Activated CD8-positive, alpha-beta memory T cell treated with anti-CD3 and anti-CD28 coated beads, Interleukin-2, amount 10 ng/mL, durations not matched to agents 7 days and 5 days (primary cell): ENCODE data around the gene USP51. TPM values are rescaled to one million over a fixed set of nuclear protein-coding genes. Genes with fewer than 3 reads are reported as not detected.
"Not testable (repeated sequence)": the region's sequence is repeated elsewhere in the genome, so short reads cannot be mapped to it uniquely, and the experiment has no call there.

Experiments
- ATAC-seq: fragments of 150-1000 bp; cut with Tn5 transposase; one replicate; pipeline ENCODE4 v1.10.0; 2021; ENCODE audit warnings: moderate library complexity
- CTCF ChIA-PET: fragments of 350-600 bp; sonication (Branson Sonifier 250); formaldehyde crosslinking; loops from one replicate; lab custom pipeline; 2021; ENCODE audit warnings: antibody characterized with exemption; lab: Charles Lee
- DNase-seq: peaks from one replicate; pipeline ENCODE4 v3.0.0-alpha.2; 2020
- H3K27ac Mint-ChIP-seq: one replicate; pipeline ENCODE4 v1.8.0; 2021; ENCODE audit warnings: mild to moderate bottlenecking, mixed read lengths
- H3K27me3 Mint-ChIP-seq: one replicate; pipeline ENCODE4 v1.8.0; 2021; ENCODE audit warnings: mixed read lengths
- H3K36me3 Mint-ChIP-seq: one replicate; pipeline ENCODE4 v1.8.0; 2021; ENCODE audit warnings: mild to moderate bottlenecking, mixed read lengths
- H3K4me1 Mint-ChIP-seq: one replicate; pipeline ENCODE4 v1.8.0; 2021; ENCODE audit warnings: mixed read lengths
- H3K4me3 Mint-ChIP-seq: one replicate; pipeline ENCODE4 v1.8.0; 2021; ENCODE audit warnings: mild to moderate bottlenecking, moderate library complexity, mixed read lengths
- H3K9me3 Mint-ChIP-seq: one replicate; pipeline ENCODE4 v1.8.0; 2022; ENCODE audit warnings: low read depth, mixed read lengths
- microRNA-seq: library from miRNA; unstranded; fragments of <30 nt; microRNA quantifications from one replicate; pipeline ENCODE4 v1.2.0, GENCODE V29; 2022
- total RNA-seq, 2 experiments: library from RNA; stranded (reverse); gene quantifications; one replicate each; pipeline ENCODE4 v1.2.3, GENCODE V29; 2021

USP51 gene
- total RNA-seq, 2 experiments from 2014 or later: 0.82 to 0.88 TPM

DNA sequence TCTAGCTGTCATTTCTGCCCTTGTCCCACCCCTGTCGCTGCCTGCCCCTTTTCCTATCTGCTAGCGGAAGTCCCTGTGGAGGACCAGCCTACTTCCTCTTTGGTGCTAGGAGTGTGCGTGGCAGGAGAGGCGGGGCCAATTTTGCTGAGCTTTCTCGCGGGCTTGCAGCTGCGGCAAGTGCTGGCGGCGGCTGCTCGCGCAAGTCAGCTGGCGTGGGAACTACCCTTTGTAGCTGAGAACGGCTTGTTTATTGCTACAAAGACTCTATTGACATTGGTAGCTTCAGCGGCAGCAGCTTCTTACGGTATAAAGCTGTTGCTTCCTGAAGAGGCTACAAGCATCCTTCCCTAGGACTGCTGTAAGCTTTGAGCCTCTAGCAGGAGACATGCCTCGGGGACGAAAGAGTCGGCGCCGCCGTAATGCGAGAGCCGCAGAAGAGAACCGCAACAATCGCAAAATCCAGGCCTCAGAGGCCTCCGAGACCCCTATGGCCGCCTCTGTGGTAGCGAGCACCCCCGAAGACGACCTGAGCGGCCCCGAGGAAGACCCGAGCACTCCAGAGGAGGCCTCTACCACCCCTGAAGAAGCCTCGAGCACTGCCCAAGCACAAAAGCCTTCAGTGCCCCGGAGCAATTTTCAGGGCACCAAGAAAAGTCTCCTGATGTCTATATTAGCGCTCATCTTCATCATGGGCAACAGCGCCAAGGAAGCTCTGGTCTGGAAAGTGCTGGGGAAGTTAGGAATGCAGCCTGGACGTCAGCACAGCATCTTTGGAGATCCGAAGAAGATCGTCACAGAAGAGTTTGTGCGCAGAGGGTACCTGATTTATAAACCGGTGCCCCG, 37.4 kb downstream of the USP51 start, which contains the start of gene MAGEH1:
Gene MAGEH1, plus strand, starts transcription at position 138 of the 843 bp plus-strand sequence. Its CDS starts 248 bp downstream, at position 386.
- Mint-ChIP-seq H3K4me1 (peaks cover 12% of the 10 kb centered on the region), H3K9me3 (no peaks in the 10 kb centered on the region), H3K27ac (peak within 1 kb of the TSS; percentile 91), H3K36me3 (no peaks in the 10 kb centered on the region), H3K27me3 (no peaks in the 10 kb centered on the region), H3K4me3 (peak within 1 kb of the TSS; percentile 92)
- CTCF ChIA-PET: interaction anchor here (0.9 to 1.0 kb wide), 3 partner anchors 36 to 456 kb away, joined by 3 to 4 read pairs (median 3); no protein-coding TSS in a partner anchor
- ATAC-seq: peak; percentile 97
- peak; percentile 88 for DNase-seq

DNA sequence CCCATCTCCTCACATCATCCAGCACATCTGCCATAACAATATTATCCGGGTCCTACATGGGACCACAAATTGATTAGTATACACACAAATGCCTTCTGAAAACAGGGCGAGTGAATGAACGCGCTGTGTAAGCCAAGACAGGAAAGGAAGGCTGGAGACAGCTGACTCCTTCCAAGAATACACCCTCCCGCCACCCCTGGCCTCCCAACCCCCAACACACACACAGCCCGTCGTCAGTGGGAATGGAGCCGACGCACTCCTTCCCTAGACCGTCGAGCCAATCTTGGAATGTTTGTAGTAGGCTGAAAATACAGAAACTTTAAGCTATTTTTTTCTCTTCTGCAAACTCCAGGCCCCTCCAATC, 38.0 kb downstream of the USP51 start:
- no peaks in the 10 kb centered on the region for H3K9me3 Mint-ChIP-seq
- H3K27ac Mint-ChIP-seq: peak overlapping the region; percentile 91
- ATAC-seq: no peak
- H3K4me3 Mint-ChIP-seq: peak overlapping the region; percentile 92
- CTCF ChIA-PET: interaction anchor here (0.9 to 1.0 kb wide), 3 partner anchors 37 to 457 kb away, joined by 3 to 4 read pairs (median 3); no protein-coding TSS in a partner anchor
- no peaks in the 10 kb centered on the region for H3K27me3 Mint-ChIP-seq
- DNase-seq: no peak
- no peaks in the 10 kb centered on the region for H3K36me3 Mint-ChIP-seq
- peaks cover 12% of the 10 kb centered on the region for H3K4me1 Mint-ChIP-seq

GRCh38 chrX:55451141-55451540, 38.5 kb downstream of the USP51 start:
- Mint-ChIP-seq H3K9me3 (no peaks in the 10 kb centered on the region), H3K27ac (no peak overlapping the region), H3K36me3 (no peaks in the 10 kb centered on the region), H3K4me3 (peak overlapping the region; percentile 92), H3K4me1 (peaks cover 12% of the 10 kb centered on the region), H3K27me3 (peaks cover under 1% of the 10 kb centered on the region)
- CTCF ChIA-PET: interaction anchor here (1.0 kb wide), 1 partner anchor 38 kb away, joined by 3 read pairs; no protein-coding TSS in a partner anchor
- DNase-seq: no peak
- ATAC-seq: no peak

DNA sequence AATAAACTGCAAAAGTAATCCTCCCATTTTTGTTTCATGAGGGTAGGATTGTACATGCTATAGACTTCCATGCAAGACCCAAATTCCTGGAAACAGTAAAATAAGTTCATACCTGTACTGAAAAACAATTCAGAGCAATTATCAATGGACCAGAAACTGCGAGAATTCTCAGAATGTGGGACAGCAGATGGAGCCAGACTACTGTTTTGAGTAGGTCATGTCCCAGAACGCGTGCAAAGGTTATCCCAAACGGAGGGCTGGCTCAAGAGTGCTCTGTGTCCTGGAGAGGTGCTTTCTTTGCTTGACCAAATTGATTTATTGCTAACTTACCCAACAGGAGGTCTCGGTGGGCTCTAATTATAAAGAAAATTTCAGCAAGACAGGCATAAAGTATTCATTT, 39.4 kb downstream of the USP51 start:
- no peaks in the 10 kb centered on the region for H3K36me3 Mint-ChIP-seq
- DNase-seq: no peak
- ATAC-seq: no peak
- CTCF ChIA-PET: no interaction called here
- H3K9me3 Mint-ChIP-seq: no peaks in the 10 kb centered on the region
- no peak overlapping the region for H3K27ac Mint-ChIP-seq
- H3K4me1 Mint-ChIP-seq: peaks cover 12% of the 10 kb centered on the region
- peaks cover 4% of the 10 kb centered on the region for H3K27me3 Mint-ChIP-seq
- no peak overlapping the region for H3K4me3 Mint-ChIP-seq

GRCh38 chrX:55443468-55443867, 46.2 kb downstream of the USP51 start:
- H3K4me3 Mint-ChIP-seq, ATAC-seq, DNase-seq, CTCF ChIA-PET, H3K27me3 Mint-ChIP-seq, H3K4me1 Mint-ChIP-seq, H3K9me3 Mint-ChIP-seq, H3K27ac Mint-ChIP-seq, H3K36me3 Mint-ChIP-seq: not testable (repeated sequence)

Small RNA genes within 50 kb of the gene (microRNA-seq; reads per million reads assigned to microRNA genes)
- not detected for gene MIR4536-1
- gene MIR4536-2: not detected

Other genes with a start within 250 kb of the USP51 start
- not detected for gene PAGE3, start 224.9 kb downstream of the USP51 start, total RNA-seq
- gene MAGEH1, start 37.7 kb downstream of the USP51 start, total RNA-seq: 10 to 100 TPM; 14.6 to 17.9 TPM
- not detected for gene FOXR2, start 133.6 kb upstream of the USP51 start, total RNA-seq
- 1 to 10 TPM; 6.1 to 7.7 TPM for gene RRAGB, start 227.9 kb upstream of the USP51 start, total RNA-seq